AG04449 (cell line): ENCODE results near the gene TOM1.

Experiments
- CTCF ChIA-PET: fragments of 350-600 bp; formaldehyde crosslinking; extraction: SDS; loops from one replicate; lab custom pipeline; 2021; ENCODE audit warnings: antibody characterized with exemption; lab: Yijun Ruan, JAX
- POLR2A ChIA-PET: fragments of 400-600, 350-600 bp; formaldehyde crosslinking; extraction: SDS; loops from one replicate; lab custom pipeline; 2020; ENCODE audit warnings: antibody characterized with exemption, inconsistent platforms; lab: Yijun Ruan, JAX
- DNase-seq: peaks from one replicate; pipeline ENCODE4 v3.0.0-alpha.2; 2010; ENCODE audit warnings: low read depth, low spot score
- H3K4me3 ChIP-seq: 2 replicates; pipeline ENCODE4 v1.5.1; 2011; ENCODE audit warnings: low read depth, mild to moderate bottlenecking, control low read depth, low read length
- TF ChIP-seq, protein P1 (sequence below): IDR thresholded peaks from one replicate; pipeline ENCODE4 v1.5.1; 2011; ENCODE audit warnings: mild to moderate bottlenecking, moderate library complexity, low read length, control low read depth, inconsistent platforms; ENCODE audit not compliant: insufficient read depth; ENCODE audit errors: missing control alignments

Gene TOM1

DNA sequence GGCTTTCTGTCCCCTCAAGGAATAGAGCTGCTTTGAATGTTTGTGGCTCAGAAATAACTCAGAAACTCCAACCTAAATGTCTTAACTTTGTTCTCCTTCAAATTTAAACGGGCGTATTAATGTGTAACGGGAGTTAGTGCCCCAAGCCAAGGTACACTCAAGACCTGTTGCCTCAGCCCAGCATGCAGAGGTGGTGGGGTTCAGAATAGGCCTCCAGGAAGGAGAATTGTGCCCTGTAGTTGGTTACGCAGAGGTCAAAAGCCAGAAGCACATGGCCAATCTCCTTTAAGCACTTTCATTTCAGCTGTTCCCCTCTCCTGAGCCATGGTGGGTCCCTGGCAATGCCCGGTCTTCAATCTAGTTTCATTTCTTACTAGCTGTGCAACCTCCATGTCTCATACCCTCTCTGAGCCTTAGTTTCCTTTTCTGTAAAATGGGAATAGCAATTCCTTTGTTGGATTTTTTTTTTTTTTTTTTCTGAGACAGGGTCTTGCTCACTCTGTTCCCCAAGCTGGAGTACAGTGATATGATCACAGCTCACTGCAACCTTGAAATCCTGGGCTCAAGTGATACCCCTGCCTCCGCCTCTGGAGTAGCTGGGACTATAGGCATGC is 85.4 kb downstream of the TOM1 start:
- TF ChIP-seq, protein P1, sequence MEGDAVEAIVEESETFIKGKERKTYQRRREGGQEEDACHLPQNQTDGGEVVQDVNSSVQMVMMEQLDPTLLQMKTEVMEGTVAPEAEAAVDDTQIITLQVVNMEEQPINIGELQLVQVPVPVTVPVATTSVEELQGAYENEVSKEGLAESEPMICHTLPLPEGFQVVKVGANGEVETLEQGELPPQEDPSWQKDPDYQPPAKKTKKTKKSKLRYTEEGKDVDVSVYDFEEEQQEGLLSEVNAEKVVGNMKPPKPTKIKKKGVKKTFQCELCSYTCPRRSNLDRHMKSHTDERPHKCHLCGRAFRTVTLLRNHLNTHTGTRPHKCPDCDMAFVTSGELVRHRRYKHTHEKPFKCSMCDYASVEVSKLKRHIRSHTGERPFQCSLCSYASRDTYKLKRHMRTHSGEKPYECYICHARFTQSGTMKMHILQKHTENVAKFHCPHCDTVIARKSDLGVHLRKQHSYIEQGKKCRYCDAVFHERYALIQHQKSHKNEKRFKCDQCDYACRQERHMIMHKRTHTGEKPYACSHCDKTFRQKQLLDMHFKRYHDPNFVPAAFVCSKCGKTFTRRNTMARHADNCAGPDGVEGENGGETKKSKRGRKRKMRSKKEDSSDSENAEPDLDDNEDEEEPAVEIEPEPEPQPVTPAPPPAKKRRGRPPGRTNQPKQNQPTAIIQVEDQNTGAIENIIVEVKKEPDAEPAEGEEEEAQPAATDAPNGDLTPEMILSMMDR: no peak
- CTCF ChIA-PET: interaction anchor here (1.3 to 1.8 kb wide), 3 partner anchors 13 to 236 kb away, joined by 3 to 7 read pairs (median 4); no protein-coding TSS in a partner anchor

DNA sequence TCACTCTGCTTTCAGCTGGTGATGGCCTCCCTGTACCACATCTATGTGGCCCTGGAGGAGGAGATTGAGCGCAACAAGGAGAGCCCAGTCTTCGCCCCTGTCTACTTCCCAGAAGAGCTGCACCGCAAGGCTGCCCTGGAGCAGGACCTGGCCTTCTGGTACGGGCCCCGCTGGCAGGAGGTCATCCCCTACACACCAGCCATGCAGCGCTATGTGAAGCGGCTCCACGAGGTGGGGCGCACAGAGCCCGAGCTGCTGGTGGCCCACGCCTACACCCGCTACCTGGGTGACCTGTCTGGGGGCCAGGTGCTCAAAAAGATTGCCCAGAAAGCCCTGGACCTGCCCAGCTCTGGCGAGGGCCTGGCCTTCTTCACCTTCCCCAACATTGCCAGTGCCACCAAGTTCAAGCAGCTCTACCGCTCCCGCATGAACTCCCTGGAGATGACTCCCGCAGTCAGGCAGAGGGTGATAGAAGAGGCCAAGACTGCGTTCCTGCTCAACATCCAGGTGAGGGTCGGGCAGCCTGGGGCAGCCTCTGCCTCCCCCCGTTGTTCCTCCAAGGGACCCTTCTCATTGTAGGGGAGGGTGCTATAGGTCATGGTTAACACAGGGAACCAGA is 87.1 kb downstream of the TOM1 start:
- TF ChIP-seq, protein P1: no peak
- ChIA-PET CTCF (no interaction called here), POLR2A (no interaction called here)
- no peak overlapping the region for H3K4me3 ChIP-seq
- DNase-seq: no peak

More for the DNA sequence above, 85.4 kb downstream of the TOM1 start:
- no peak for DNase-seq
- POLR2A ChIA-PET: no interaction called here
- no peak overlapping the region for H3K4me3 ChIP-seq

DNA sequence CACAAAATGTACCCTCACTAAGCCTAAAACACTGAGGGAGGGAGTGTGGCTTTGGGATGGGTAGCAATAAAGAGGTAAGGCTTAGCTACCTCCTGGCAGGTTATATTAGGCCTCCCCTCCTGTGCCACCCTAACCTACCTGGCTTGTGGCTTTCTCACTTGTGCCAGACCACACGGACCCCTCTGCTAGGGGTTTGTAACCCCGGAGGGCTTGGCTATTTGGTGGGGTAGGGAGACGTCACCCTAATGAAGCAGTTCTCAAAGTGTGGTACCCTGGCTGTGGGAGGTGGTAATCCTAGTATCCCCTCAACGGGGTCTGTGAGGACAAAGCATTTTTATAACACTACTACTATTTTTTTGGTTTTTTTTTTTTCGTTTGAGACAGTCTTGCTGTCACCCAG is 91.2 kb downstream of the TOM1 start:
- ChIA-PET POLR2A (interaction anchor here (1.0 kb wide), 1 partner anchor 9 kb away, joined by 3 read pairs; no protein-coding TSS in a partner anchor), CTCF (no interaction called here)
- no peak overlapping the region for H3K4me3 ChIP-seq
- no peak for DNase-seq
- TF ChIP-seq, protein P1: no peak

DNA sequence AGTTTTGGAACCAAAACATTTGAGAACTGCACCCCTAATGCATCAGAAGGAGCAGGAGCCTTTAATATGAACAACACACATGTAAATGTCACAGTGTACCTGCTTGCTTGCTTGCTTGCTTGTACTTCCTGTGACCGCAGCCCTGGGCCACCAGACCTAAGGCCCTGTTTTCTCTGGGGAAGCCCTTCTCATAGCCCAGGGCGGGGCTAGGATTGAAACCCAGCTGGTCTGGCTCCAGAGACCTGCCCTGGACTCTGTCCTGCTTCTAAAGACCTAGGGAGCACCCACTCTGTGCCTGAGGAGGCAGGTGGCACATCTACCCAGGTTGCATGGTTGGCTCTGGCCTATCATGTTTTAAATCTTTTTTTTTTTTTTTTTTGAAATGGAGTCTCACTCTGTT is 92.7 kb downstream of the TOM1 start:
- DNase-seq: no peak
- POLR2A ChIA-PET: interaction anchor here (0.7 kb wide), 1 partner anchor 228 kb away, joined by 3 read pairs; no protein-coding TSS in a partner anchor
- H3K4me3 ChIP-seq: no peak overlapping the region
- CTCF ChIA-PET: interaction anchor here (1.3 kb wide), 1 partner anchor 12 kb away, joined by 3 read pairs; the partner anchor contains the start of gene HMOX1
- TF ChIP-seq, protein P1: no peak

DNA sequence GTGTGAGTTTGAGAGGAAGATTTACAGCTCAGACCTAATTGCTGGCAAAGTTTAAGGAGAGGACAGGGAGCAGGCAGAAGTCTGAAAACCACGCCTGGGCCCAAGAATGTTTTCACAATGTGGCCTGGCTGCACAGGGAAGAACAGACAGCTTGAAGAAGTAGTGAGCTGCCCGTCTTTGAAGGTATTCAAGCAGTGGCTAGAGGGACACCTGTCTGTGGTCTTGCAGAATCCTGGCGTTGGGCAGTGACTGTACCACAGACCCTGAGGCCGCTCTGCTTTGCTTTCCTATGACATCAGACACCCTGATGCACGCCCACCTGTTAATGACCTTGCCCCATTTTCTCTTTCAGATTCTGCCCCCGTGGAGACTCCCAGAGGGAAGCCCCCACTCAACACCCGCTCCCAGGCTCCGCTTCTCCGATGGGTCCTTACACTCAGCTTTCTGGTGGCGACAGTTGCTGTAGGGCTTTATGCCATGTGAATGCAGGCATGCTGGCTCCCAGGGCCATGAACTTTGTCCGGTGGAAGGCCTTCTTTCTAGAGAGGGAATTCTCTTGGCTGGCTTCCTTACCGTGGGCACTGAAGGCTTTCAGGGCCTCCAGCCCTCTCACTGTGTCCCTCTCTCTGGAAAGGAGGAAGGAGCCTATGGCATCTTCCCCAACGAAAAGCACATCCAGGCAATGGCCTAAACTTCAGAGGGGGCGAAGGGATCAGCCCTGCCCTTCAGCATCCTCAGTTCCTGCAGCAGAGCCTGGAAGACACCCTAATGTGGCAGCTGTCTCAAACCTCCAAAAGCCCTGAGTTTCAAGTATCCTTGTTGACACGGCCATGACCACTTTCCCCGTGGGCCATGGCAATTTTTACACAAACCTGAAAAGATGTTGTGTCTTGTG is 93.7 kb downstream of the TOM1 start:
- CTCF ChIA-PET: interaction anchor here (1.3 kb wide), 1 partner anchor 13 kb away, joined by 3 read pairs; the partner anchor contains the start of gene HMOX1
- TF ChIP-seq, protein P1: no peak
- H3K4me3 ChIP-seq: no peak overlapping the region
- POLR2A ChIA-PET: interaction anchor here (0.6 kb wide), 1 partner anchor 31 kb away, joined by 3 read pairs; no protein-coding TSS in a partner anchor
- no peak for DNase-seq
